ENCODE results near the gene VWA8. TPM values are rescaled to one million over a fixed set of nuclear protein-coding genes. Genes with fewer than 3 reads are reported as not detected.

Gene VWA8
- total RNA-seq, 1 experiment from 2014 or later: 21.4 TPM

GRCh38 chr13:42001580-42001979 is 40.7 kb upstream of the VWA8 start:
- intact Hi-C loops (cut with micrococcal nuclease): no loop called here
- peaks cover 10% of the 10 kb centered on the region for H3K4me1 Mint-ChIP-seq (ENCODE audit: insufficient read depth, unreplicated experiment)
- no peak overlapping the region for H3K27ac Mint-ChIP-seq (ENCODE audit: low read depth, unreplicated experiment)
- ChIA-PET CTCF (interaction anchor here (1.2 kb wide), 1 partner anchor 11 kb away, joined by 4 read pairs; no protein-coding TSS in a partner anchor), POLR2A (interaction anchor here (1.0 kb wide), 1 partner anchor 19 kb away, joined by 3 read pairs; no protein-coding TSS in a partner anchor)
- no peak overlapping the region for H3K4me3 Mint-ChIP-seq (ENCODE audit: unreplicated experiment)
- TF ChIP-seq, protein P1, sequence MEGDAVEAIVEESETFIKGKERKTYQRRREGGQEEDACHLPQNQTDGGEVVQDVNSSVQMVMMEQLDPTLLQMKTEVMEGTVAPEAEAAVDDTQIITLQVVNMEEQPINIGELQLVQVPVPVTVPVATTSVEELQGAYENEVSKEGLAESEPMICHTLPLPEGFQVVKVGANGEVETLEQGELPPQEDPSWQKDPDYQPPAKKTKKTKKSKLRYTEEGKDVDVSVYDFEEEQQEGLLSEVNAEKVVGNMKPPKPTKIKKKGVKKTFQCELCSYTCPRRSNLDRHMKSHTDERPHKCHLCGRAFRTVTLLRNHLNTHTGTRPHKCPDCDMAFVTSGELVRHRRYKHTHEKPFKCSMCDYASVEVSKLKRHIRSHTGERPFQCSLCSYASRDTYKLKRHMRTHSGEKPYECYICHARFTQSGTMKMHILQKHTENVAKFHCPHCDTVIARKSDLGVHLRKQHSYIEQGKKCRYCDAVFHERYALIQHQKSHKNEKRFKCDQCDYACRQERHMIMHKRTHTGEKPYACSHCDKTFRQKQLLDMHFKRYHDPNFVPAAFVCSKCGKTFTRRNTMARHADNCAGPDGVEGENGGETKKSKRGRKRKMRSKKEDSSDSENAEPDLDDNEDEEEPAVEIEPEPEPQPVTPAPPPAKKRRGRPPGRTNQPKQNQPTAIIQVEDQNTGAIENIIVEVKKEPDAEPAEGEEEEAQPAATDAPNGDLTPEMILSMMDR (IDR thresholded peaks at IDR 0.05; ENCODE audit: unreplicated experiment): no peak
- no peaks in the 10 kb centered on the region for H3K36me3 Mint-ChIP-seq (ENCODE audit: insufficient read depth, unreplicated experiment)
- DNase-seq (ENCODE audit: unreplicated experiment): peak; percentile 21
- BruUV-seq (replicated peaks): no TSS peak
- no peaks in the 10 kb centered on the region for H3K9me3 Mint-ChIP-seq (ENCODE audit: unreplicated experiment)
- H3K27me3 Mint-ChIP-seq (ENCODE audit: insufficient read depth, unreplicated experiment): peaks cover 12% of the 10 kb centered on the region

- TF ChIP-seq, protein P1 (IDR thresholded peaks at IDR 0.05; ENCODE audit: unreplicated experiment): no peak
- intact Hi-C loops (cut with micrococcal nuclease): no loop called here
- no peak for DNase-seq (ENCODE audit: unreplicated experiment)
- Mint-ChIP-seq H3K4me3 (ENCODE audit: unreplicated experiment) (no peak overlapping the region), H3K4me1 (ENCODE audit: insufficient read depth, unreplicated experiment) (peaks cover 10% of the 10 kb centered on the region), H3K36me3 (ENCODE audit: insufficient read depth, unreplicated experiment) (no peaks in the 10 kb centered on the region), H3K27me3 (ENCODE audit: insufficient read depth, unreplicated experiment) (peaks cover 12% of the 10 kb centered on the region), H3K27ac (ENCODE audit: low read depth, unreplicated experiment) (no peak overlapping the region), H3K9me3 (ENCODE audit: unreplicated experiment) (no peaks in the 10 kb centered on the region)
- no TSS peak for BruUV-seq (replicated peaks)
- ChIA-PET CTCF (interaction anchor here (1.2 kb wide), 1 partner anchor 10 kb away, joined by 4 read pairs; no protein-coding TSS in a partner anchor), POLR2A (interaction anchor here (1.0 kb wide), 1 partner anchor 18 kb away, joined by 3 read pairs; no protein-coding TSS in a partner anchor)
Observed at GRCh38 chr13:42000846-42001245, 39.9 kb upstream of the VWA8 start.

GRCh38 chr13:41997396-41997795 is 36.5 kb upstream of the VWA8 start:
- no peak overlapping the region for H3K4me3 Mint-ChIP-seq (ENCODE audit: unreplicated experiment)

GRCh38 chr13:41995946-41996345 is 35.0 kb upstream of the VWA8 start:
- ChIA-PET CTCF (no interaction called here), POLR2A (no interaction called here)
- peak; percentile 46 for DNase-seq (ENCODE audit: unreplicated experiment)
- no TSS peak for BruUV-seq (replicated peaks)
- Mint-ChIP-seq H3K27me3 (ENCODE audit: insufficient read depth, unreplicated experiment) (peaks cover 12% of the 10 kb centered on the region), H3K27ac (ENCODE audit: low read depth, unreplicated experiment) (no peak overlapping the region), H3K4me1 (ENCODE audit: insufficient read depth, unreplicated experiment) (peaks cover under 1% of the 10 kb centered on the region), H3K4me3 (ENCODE audit: unreplicated experiment) (no peak overlapping the region), H3K36me3 (ENCODE audit: insufficient read depth, unreplicated experiment) (no peaks in the 10 kb centered on the region), H3K9me3 (ENCODE audit: unreplicated experiment) (no peaks in the 10 kb centered on the region)
- intact Hi-C loops (cut with micrococcal nuclease): no loop called here
- TF ChIP-seq, protein P1 (IDR thresholded peaks at IDR 0.05; ENCODE audit: unreplicated experiment): no peak

More at GRCh38 chr13:41997396-41997795, 36.5 kb upstream of the VWA8 start:
- H3K4me1 Mint-ChIP-seq (ENCODE audit: insufficient read depth, unreplicated experiment): peaks cover 10% of the 10 kb centered on the region
- no peaks in the 10 kb centered on the region for H3K36me3 Mint-ChIP-seq (ENCODE audit: insufficient read depth, unreplicated experiment)
- POLR2A ChIA-PET: interaction anchor here (0.6 to 1.1 kb wide), 3 partner anchors 14 to 635 kb away, joined by 3 read pairs; no protein-coding TSS in a partner anchor
- H3K9me3 Mint-ChIP-seq (ENCODE audit: unreplicated experiment): no peaks in the 10 kb centered on the region
- no TSS peak for BruUV-seq (replicated peaks)
- TF ChIP-seq, protein P1 (IDR thresholded peaks at IDR 0.05; ENCODE audit: unreplicated experiment): no peak
- no peak for DNase-seq (ENCODE audit: unreplicated experiment)
- no peak overlapping the region for H3K27ac Mint-ChIP-seq (ENCODE audit: low read depth, unreplicated experiment)
- CTCF ChIA-PET: interaction anchor here (0.8 kb wide), 1 partner anchor 8 kb away, joined by 3 read pairs; no protein-coding TSS in a partner anchor
- intact Hi-C loops (cut with micrococcal nuclease): no loop called here
- H3K27me3 Mint-ChIP-seq (ENCODE audit: insufficient read depth, unreplicated experiment): peaks cover 12% of the 10 kb centered on the region

All from MCF 10A (cell line).